H1 (cell line): ENCODE data around the gene MMP25. TPM values are rescaled to one million over a fixed set of nuclear protein-coding genes. Genes with fewer than 3 reads are reported as not detected.

Experiments used
- NRF1 ChIP-seq: IDR thresholded peaks from 2 replicates; pipeline ENCODE4 v1.6.1; 2011; ENCODE audit warnings: mild to moderate bottlenecking, low read depth, low read length, improper control_type of control experiment
- POU5F1 ChIP-seq: IDR thresholded peaks from 2 replicates; pipeline ENCODE4 v1.6.1; 2011; ENCODE audit warnings: low read depth, mild to moderate bottlenecking, low read length, moderate library complexity
- SAP30 ChIP-seq: fragments of 300-600 bp; sonication (generic); IDR thresholded peaks from 2 replicates; pipeline ENCODE4 v1.7.1; 2012; ENCODE audit warnings: low read length, moderate library complexity, mild to moderate bottlenecking, inconsistent platforms; ENCODE audit not compliant: insufficient read depth, insufficient replicate concordance
- TBP ChIP-seq: IDR thresholded peaks from 2 replicates; pipeline ENCODE4 v1.6.1; 2011; ENCODE audit warnings: low read depth, low read length, improper control_type of control experiment
- polyA plus RNA-seq, 7 experiments: library from polyadenylated mRNA; depleted of rRNA in 3 of 7; stranded (reverse) in 5 of 7; unstranded in 2 of 7; fragments of >200 nt in 5 of 7; fragments of 200-250 nt in 2 of 7; gene quantifications; 1 replicate in 5 of 7; 2 replicates in 1 of 7; 4 replicates in 1 of 7; pipeline versions ENCODE4 v1.2.1 to v1.2.3, GENCODE V29; 2011 to 2013; ENCODE audit warnings: missing spikeins in 2 of 7, mixed read lengths in 2 of 7
- total RNA-seq: library from RNA; stranded (reverse); fragmentation: NEBNext Ultra II Directional; extraction: Animal tissue kit (Norgen Biotek cat#: 25700); gene quantifications from 2 replicates; pipeline ENCODE4 v1.2.1, GENCODE V29; 2021

Gene MMP25
- total and polyA plus RNA-seq, 2 of the 8 experiments (the other 6 are each of a cell fraction or from before 2014, with no cell fraction given), result 7.7 to 26.7 TPM

DNA sequence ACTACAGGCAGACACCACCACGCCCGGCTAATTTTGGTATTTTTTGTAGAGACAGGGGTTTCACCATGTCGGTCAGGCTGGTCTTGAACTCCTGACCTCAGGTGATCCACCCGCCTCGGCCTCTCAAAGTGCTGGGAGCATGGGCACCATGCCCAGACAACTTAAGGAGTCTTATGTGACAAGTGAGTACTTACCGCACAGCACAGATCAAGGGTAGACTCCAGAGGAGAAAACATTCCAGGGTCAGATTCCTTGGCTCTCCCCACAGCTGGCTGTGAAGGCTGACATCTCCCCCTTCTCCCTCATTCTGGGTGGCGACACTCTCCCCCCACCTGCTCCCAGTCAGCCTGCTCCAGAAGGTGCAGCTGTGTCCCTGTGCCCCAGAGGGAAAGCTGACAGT lies 42.1 kb downstream of the MMP25 start (continued):
- TF ChIP-seq TBP (no peak), SAP30 (no peak), NRF1 (no peak), POU5F1 (no peak)
